DMS153 treated with DMSO at 0.1 percent for 48 hours (cell line): ENCODE data around the gene TBCCD1.
"Not testable (repeated sequence)": the region's sequence is repeated elsewhere in the genome, so short reads cannot be mapped to it uniquely, and the experiment has no call there.

Experiments
- DNase-seq: peaks from one replicate; lab custom pipeline; 2025; ENCODE audit not compliant: unreplicated experiment; lab: John Stamatoyannopoulos, UW

TBCCD1 gene

DNA sequence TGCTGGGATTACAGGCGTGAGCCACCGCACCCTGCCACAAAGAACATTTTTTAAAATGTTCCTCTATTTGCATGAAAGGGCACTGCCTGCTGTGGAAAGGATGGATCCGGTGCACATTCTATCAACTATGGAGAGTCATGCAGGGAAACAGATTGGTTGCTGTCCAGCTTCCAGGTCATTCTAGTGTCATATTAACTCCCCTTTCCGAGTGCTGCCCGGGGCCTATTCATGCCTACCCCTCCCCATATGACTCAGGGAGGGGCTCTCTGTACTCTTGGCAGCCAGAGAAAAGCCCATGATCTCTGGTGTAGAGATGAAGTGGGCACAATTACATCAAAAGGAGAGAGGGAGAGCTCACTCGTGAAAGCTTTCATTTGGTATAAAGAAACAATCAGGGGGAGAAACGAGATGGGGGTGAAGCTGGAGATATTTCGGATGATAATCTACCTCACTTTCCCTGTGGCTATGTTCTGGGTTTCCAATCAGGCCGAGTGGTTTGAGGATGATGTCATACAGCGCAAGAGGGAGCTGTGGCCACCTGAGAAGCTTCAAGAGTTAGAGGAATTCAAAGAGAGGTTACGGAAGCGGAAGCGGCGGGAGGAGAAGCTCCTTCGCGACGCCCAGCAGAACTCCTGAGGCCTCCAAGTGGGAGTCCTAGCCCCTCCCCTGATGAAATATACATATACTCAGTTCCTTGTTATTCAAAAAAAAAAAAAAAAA, 29.6 kb upstream of the TBCCD1 start:
- DNase-seq: no peak

DNA sequence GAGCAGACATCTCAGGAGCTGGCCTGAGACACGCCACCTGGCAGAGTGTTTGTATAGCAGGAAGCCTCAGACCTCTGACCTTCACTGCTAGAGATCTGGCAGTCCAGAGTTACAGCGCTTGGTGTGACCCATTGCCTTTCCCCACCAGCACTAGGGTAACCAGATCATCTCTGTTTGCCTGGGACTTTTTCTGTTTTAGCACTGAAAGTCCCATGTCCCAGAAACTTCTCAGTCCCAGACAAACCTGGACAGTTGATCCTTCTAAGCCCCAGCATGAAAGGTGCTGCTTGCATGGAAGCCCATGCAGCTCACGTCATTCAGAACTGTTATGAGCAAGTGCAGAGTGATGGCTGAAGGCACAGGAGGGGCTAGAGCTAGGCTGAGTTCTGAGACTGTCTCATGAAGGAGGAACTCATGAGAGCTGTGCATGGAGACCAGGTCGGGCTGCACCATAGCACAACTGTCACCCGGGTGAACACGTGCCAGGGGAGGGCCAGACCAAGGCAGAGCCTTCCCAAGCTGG, 27.5 kb upstream of the TBCCD1 start:
- no peak for DNase-seq

DNA sequence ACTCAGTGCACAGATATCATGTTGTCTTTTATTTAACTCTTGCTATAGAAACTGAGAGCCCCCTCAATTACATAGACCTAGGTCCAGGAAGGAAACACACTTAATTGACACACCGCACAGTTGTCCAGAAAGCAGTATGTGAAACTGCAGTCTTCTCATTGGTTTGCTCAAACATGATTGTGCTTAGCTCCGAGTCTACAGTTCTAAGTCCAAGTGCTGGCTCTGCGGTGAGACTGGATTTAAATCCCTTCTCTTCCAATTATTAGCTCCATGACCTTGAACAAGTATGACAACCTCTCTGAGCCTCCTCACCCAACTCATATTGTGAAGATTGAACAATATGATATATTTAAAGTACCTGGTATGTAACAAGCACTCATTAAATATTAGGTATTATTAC, 26.7 kb upstream of the TBCCD1 start:
- DNase-seq: no peak

DNA sequence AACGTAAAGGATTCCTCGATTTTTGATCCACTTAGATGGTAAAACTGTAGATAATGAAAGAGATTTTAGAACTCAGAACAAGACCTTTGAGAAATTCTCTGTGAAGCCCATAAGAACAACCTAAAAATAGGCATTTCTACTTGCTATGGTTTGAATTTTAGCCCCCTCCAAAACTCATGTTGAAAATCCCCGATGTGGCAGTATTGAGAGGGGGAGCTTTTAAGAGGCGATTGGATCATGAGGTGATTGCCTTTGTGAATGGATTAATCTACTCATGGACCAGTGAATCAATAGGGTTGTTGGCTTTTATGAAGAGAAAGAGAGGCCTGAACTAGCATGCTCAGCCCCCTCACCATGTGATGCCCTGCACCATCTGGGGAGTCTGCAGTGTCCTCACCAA, 25.5 kb upstream of the TBCCD1 start:
- no peak for DNase-seq

DNA sequence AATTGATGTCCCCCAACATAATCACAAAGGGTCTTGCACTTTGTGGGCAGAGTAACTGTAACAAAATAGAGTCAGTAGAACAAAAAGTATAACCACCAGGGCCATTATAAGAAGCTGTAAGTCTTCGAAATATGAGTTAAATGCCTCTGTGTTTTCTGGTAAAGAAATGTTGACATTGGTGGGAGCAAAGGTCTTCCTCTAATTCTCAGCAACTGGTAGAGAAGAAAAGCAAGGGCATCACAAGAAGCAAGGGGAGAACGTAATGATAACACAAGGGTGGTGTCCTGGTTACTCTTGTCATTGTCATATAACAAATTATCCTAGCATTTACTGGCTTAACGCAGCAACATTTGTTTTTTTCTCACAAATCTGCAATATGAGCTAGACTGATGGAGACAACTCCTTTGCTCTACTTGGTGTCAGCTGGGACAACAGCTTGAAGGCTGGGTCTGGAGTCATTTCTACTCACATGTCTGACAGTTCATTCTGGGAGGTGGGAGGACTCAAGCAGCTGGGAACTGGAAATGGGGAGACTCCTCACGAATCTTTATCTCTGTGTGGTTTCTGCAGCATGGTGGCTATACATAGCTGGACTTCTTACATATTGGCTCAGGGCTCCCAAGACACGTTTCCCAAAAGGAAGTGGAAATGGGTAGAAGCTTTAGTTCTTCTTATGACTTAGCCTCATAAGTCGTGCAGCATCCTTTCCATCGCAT, 23.6 kb upstream of the TBCCD1 start:
- no peak for DNase-seq

DNA sequence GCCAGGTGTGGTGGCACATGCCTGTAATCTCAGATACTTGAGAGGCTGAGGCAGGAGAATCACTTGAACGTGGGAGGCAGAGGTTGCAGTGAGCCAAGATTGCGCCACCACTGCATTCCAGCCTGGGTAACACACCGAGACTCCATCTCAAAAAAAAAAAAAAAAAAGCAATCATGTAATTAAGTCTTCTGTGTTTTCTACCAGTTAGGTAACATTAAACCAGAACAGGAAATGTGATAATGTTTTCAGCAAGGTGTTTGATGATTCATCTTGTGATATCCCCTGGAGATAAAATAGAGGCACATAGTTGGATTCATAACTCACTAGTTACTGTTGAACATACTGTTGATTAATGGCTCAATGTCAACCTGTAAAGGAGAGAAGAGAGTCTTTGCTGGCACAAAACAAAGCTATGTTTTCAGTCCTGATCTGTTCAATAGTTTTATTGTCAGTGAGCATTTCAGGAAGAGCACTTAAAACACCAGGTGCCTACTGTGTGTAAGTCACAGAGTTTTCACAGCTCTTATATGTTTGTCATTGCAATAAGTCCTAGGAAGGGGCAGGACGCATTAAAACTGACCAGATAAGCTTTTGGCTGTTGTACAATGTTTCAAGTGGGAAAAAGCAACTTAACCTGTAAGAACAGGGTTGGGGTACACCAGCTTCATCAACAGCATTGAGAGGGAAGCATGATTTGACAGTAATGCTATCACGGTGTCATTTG, 22.9 kb upstream of the TBCCD1 start:
- peak; percentile 46 for DNase-seq

DNA sequence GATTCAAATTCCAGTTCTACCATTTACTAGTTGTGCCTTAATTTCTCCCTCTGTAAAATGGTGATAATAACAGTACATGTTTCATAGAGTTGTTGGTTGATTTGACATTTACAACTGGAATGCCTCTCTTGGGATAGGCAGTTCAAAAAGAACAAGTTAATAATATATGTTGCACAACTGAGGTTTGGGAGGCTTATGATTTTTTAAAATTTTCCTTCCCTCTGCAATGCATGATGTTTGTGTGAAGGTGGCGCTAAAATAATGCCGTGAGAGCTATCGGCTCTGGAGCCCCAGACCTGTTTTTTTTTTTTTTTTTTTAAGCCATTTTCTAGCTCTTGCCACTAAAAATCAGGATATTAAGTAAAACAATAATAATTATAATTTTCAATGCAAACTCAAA, 22.0 kb upstream of the TBCCD1 start:
- DNase-seq: no peak

DNA sequence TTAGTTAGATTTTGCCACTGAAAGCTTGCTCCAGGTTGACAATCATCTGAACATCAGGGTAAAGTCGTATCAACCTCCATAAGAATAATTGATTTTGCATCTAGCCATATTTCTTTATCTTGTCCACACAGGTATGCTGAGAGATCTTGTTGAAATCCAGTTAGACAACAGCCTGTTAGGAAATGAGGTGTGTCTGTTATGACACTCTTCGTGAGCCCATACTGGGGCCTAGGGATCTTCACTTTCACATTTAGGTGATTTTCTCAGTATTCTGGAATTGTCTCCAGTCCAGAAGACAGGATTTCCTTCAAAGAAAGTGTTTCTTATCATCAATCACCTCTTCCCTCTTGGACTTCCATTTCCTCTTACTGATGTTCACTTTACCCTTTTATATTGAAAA, 21.5 kb upstream of the TBCCD1 start:
- DNase-seq: no peak

DNA sequence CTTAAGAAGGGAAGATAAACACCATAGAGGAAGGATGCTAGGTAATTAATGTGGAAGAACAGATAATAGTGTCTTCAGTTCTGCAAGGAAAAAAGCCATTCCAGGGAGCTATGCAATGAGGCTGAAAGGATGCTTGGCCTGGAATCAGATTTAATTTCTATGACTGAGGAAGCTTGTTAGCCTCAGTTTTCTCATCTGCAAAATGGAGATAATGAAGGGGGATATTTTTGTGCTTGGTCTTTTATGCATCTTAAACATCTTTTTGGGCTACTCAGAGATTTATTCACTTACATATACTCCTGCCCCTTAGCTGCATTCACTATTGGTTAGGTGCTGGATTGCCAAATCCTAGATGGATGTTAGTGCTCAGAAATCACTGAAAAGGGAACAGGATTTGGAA, 20.0 kb upstream of the TBCCD1 start:
- no peak for DNase-seq

DNA sequence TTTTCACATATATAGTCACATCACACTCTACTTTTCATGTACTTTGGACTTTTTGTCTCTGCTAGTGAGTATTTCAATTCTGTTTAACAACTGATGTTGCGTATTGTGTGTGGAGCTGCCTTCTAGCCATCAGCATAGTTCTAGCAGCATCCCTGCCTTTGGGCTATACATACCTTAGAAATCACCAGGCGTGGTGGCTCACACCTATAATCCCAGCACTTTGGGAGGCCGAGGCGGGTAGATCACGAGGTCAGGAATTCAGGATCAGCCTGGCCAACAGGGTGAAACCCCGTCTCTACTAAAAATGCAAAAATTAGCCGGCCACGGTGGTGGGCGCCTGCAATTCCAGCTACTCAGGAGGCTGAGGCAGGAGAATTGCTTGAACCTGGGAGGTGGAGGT, 19.1 kb upstream of the TBCCD1 start:
- not testable (repeated sequence) for DNase-seq

DNA sequence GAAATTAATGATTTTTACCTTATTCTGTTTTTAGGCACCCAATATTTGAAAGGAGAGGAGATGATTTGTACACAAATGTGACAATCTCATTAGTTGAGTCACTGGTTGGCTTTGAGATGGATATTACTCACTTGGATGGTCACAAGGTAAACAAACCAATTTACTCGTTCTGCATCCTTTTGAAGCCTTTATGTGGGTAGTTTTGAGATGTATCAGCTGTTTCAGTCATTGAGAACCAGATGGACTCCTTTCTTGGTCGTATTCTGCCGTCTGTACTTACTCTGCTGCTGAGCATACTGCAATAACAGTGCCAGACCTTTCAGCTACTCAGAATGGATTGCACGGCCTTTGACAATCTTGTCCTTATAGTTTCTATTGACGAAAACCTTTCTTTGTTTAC, 16.7 kb upstream of the TBCCD1 start:
- DNase-seq: no peak

DNA sequence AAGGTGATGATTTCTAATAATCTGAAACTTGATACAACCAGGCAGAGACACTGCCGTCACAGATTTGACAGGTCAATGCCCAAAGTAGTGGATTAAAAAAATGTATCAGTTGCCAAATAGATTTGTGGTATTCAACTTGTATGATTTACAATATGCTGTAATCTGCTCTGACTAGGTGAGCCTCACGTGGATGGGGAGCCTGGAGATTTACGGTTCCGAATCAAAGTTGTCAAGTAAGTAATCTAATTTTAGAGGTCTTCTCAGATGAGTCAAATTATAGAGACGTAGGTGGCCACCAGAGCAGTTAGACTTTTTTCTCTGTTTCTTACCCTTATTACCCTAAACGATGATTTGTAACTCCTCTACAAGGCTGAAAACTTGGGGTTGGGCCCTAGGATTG, 15.4 kb upstream of the TBCCD1 start:
- no peak for DNase-seq

DNA sequence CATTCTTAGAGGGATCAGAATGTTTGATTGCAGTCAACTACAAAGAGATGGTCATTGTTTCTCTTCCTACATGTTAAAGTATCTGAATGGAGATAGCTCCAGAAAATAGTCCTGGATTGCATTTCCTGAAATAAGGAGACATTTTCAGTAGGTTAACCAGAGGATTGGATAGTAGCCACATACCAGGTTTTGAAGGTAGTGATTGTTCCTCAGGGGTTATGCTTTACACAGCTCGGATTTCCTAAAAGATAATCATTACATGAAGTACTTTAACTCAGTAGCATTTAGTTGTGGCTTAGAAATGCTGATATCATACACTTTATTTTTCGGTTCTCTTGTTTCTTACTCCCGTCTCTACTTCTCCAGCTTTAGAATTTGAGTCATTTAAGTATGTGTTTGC, 13.6 kb upstream of the TBCCD1 start:
- no peak for DNase-seq

DNA sequence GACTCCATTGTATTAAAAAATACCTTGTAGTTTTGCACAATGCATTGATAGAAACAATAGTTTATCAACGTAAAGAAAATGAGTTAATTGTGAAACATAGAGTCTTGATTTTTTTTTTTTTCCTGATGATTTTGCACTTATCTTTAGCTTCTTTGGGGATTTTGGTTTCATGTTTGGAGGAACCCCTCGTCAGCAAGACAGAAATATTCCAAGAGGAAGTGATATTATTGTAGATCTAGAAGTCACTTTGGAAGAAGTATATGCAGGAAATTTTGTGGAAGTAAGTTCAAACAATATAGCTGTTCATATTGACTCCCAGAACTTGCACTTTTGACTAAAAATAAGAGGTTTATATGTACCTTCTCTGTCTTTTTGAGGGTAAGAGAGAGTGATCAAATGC, 10.4 kb upstream of the TBCCD1 start:
- no peak for DNase-seq

DNA sequence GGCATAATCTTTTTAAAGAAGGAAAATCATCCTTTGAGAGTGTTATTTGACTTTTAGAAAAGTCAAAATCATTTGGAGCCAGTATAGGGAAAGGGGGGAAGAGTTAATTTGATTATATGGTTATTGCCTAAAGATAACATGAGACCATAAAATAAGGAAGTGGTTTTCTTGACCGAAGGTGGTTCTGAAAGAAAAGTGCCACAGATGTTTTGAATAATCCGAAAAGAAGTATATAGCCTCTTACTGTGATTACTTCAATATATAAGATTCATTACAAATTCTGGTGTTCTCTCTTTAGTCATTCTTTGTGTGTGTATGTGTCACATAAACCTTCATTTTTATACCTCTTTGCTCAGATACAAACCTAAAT, 4.5 kb upstream of the TBCCD1 start:
- DNase-seq: no peak

DNA sequence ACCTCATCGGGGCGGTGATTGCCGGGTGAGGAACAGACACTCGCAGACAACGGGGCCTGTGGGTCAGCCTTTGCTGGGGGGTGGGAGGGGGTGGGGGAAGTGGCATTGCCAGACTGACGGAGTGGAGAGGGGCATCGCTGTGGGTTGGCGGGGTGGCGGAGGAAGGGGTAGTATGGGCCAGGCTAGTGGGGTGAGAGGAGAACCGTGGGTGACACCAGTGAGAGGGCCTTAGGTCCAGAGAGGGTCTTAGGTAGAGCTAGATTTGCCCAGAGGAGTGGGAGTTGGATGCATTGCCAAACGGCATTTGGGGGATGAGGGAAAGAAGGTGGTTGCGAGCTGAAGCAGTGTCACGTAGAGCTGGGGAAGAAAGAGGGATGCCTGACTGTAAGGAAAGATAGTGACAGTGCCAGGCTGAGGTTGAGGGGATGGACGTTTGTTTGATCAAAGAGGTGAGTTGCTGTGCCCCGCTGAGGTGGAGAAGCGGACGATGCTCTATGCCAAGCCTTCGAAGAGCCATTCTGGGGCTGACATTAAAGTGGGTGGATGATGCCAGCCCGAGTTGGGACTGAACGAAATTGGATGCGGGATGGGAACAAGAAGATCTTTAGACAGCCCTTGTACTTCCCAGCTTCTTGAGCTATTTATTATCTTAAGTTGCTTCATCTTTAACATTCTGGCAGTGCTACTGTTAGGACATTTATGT, 4.0 kb upstream of the TBCCD1 start:
- no peak for DNase-seq

DNA sequence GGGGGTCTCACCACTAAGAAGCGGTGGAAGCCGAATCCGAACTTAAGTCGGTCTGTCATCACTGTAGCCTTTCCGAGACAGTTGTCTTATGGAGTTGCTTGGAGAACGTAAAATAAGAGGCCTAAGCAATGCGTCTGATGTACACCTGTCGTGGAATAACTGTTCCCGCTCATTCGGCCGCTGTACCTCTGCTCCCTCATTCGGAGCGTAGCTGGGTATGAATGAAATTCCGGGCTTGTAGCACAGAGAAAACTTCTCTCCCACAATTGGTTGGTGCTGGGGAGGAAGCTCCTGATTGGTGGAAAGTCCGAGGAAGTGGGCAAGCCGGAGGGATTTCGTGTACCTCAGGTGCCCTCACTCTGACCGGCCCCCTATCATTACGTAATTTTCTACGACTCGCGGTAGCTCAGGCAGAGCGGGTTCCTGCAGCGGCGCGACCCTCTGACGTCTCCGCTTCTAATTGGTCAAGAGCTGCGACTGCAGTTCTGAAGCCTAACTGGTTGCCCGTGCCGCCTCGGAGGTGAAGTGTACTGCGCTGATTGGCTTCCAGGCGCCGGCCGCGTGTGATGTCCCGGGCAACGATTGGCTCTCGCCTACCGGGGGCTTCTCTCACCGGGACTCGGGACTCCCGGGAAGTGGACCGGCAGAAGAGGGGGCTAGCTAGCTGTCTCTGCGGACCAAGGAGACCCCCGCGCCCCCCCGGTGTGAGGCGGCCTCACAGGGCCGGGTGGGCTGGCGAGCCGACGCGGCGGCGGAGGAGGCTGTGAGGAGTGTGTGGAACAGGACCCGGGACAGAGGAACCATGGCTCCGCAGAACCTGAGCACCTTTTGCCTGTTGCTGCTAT, 3.2 kb upstream of the TBCCD1 start, which contains the start of gene DNAJB11:
Gene DNAJB11 (plus strand): TSS at position 625 of the 845 bp plus-strand sequence. CDS start 178 bp downstream, at position 803.
- peak; percentile 97 for DNase-seq

DNA sequence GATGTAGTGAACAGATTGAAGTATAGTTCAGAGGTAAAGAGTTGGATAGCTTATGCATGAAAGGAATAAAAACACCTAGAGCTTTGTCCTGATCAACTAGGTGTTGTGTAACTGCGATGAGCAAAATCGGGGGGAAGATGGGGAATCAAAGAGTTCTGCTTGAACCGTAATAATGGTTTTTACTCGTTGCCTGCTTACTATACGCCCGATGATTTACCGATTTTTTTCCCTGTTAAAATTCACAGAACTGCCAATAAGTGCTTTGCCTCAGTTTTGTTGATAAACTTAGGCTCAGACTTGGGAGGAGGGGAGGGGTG, 2.6 kb upstream of the TBCCD1 start:
- no peak for DNase-seq

DNA sequence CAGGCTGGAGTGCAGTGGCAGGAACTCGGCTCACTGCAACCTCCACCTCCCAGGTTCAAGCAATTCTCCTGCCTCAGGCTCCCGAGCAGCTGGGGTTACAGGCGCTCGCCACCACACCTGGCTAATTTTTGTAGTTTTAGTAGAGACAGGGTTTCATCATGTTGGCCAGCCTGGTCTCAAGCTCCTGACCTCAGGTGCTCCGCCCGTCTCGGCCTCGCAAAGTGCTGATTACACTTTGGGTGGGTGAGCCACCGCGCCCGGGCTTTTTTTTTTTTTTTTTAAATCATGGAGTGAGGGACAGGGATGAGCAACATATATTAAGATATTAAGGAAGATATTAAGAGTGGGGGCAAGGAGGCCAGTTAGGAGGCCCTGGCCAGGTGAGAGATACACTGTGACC, 2.2 kb upstream of the TBCCD1 start:
- not testable (repeated sequence) for DNase-seq

DNA sequence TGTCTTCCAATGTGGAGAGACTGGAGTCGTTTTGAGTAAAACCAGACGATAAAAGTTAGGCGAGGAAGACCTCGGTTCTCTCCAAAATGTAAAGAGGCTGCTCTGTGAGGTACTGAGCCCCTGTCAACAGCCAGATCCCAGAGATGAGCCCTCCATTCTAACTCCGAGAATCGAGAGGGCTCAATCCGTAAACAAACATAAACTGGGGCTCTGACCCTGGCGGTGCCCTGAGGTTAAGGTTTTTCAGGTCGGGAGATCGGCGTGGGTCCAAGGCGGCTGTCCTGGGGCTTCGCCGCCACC, 417 bp downstream of the TBCCD1 start:
- DNase-seq: peak; percentile 21

DNA sequence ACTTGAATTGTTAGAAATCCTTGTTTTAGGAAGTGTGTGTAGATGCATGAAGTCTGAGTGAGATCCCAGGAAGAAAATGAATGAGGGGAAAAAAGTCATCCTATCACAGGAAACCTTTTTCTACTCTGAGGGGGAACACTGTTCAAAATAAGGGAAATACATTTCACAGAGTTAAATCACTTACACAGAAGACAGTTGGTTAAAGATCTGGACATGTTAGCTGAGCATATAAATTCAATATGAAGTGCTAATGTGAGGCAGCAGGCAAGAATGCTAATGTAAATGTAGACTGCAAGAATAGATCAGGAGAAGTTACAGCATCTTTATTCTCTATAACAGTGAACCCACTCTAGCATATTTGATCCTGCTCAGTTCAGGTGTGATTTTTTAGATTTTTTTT, 2.6 kb downstream of the TBCCD1 start:
- DNase-seq: no peak
